Erythroblast (primary cell): ENCODE measurements around the gene MAPK1IP1L.

ENCODE experiments used
- GATA1 ChIP-seq: IDR thresholded peaks from 2 replicates; pipeline ENCODE4 v1.6.1; 2011; ENCODE audit warnings: low read depth, mild to moderate bottlenecking, control low read depth, low read length, moderate library complexity
- POLR2A ChIP-seq: IDR thresholded peaks from 2 replicates; pipeline ENCODE4 v1.6.1; 2011; ENCODE audit warnings: mild to moderate bottlenecking, low read length

DNA sequence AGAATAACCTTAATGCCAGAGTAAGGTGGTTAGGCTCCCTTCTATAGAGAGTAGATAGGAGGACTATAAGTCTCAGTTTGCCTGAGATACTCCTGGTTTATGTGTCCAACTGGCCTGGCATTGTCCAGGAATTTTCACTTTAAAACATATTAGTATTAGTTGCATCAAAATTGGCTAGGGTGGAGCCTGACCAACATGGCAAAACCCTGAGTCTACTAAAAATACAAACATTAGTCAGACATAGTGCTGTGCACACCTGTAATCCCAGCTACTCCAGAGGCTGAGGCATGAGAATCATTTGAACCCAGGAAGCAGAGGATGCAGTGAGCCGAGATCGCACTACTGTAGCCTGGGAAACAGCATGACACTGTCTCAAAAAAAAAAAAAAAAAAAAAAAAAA is 36.4 kb upstream of the MAPK1IP1L start:
- TF ChIP-seq POLR2A (no peak), GATA1 (no peak)
